CD4-positive, alpha-beta T cell treated with Interleukin-15 for 1 hour (primary cell): ENCODE data around the gene MMP1.

Source experiments
- DNase-seq: peaks from one replicate; pipeline ENCODE4 v3.0.0-alpha.2; 2020

MMP1 gene

DNA sequence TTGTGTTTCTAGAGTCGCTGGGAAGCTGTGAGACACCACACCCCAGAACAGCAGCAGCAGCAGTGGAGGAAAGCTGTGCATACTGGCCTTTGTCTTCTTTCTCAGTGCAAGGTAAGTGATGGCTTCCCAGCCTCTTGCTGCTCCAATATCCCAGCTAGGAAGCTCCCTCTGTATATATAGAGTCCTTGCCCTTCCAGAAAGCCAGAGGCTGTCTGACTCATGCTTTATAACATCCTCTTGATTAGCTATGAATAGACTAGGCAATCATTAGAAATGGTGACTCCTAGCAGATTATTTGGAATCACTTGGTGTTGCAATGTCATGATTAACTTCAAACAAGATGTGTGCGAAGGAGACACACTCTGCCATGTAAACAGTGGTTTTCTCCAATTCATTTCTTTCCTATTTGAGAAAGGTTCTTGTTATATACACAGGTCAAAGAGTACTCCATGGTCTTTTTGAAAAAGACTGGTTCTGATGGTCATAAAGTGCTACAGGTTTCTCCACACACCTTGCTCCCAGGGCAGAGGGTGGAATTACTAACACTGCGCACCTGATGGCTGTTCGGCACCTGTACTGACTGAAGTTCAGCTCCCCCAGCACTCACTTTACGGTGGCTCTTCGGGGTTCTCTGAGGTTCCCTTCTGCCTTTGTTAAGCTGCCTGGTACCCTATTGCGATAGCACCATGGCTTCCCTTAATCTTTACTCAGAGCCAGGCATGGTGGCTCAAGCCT is at the start of gene MMP1:
MMP1 (minus strand) TSS at position 149 of the 735 bp plus-strand sequence; CDS start at position 81, 68 bp downstream.
- no peak for DNase-seq

DNA sequence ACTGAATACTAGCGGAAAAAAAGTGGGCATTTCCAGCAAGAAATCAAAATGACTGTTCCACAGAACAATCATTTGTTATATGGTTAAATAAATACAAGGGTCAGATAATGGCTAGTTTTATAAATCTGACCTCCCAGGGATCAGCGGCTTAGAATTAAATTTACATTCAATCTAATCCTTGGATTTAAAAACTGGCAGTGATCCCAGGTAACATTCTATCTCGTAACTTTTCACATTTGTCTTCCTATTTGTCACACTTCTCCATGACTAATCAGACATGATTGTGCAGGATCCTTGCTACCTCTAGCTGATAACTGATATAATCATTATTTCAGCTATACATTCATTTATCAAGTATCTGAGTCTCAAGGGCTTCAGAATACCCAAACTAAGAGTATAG is 48.3 kb upstream of the MMP1 start:
- DNase-seq, result no peak

DNA sequence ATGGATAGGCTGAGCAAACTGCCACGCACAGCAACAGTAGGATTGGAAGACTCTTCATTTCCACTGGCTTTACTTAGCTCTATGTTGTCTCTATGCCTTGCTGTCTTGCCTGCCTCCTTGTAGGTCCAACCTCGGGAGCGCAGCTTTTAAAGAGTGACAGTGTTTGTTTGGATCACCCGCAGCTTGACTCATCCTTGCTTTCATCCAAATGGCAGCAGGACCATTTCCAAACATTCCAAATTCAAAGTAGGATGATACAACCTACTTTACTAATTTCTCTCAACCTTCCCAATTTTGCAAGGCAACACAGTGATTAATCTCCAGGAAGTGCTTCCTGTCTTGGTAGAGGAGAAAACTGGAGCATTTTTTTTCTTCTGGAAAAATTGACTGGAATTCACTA is 45.5 kb upstream of the MMP1 start, which contains the start of gene MMP3:
MMP3 (minus strand) TSS at position 121 of the 400 bp plus-strand sequence; CDS start at position 58, 63 bp downstream.
- no peak for DNase-seq

DNA sequence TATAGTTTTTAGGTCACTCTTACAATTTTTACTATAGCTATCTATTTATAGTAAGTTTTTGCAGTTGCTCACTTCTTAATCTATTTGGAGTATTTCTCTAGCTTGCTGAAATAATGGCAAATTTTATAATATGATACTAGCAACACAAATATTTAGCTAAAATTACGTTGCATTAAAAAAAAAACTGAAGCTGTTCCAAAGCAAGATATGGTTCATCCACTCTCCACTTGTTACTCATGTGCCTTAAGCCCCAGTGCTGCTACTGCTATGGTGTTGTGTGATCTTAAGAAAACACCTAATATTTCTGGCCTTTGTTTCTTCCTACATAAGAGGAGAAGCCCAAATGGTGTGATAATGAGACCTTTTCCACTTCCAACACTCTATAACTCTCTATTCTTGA is 45.0 kb upstream of the MMP1 start:
- DNase-seq, result no peak

DNA sequence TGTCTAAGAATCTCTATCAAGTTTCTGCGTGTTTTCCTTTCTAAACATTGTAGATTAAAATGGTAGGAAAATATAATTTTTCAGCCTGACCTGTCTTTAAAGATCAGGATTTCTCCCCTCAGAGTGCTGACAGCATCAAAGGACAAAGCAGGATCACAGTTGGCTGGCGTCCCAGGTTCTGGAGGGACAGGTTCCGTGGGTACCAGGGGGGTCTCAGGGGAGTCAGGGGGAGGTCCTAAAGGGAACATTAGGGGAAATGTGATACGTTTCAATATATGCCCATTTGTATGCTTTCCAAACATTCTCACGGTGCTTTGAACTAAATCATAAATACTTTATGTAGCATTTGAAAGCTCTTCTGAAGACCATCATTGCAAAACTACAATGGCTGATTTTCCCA is 42.1 kb upstream of the MMP1 start:
- no peak for DNase-seq

DNA sequence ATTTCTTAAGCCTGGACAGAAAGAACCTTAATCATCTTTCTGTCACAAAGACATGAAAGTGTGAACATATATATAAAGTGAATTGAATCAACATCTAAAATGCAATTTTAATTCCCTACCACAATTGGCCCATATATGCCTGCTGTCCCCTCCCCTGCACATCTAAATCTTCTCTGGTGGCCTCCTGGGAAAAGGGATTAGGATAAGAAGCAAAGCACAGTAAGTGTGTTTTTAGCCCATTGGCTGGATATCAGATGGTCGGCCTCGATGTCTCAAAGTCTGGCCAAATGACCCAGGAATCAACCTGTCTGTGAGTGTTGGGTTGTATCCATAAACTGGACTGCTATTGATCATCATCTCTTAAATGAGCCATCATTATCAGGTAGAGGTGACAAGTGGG is 39.7 kb upstream of the MMP1 start:
- no peak for DNase-seq

- no peak for DNase-seq
These were observed 39.2 kb upstream of the MMP1 start for GRCh38 chr11:102837156-102837555.

DNA sequence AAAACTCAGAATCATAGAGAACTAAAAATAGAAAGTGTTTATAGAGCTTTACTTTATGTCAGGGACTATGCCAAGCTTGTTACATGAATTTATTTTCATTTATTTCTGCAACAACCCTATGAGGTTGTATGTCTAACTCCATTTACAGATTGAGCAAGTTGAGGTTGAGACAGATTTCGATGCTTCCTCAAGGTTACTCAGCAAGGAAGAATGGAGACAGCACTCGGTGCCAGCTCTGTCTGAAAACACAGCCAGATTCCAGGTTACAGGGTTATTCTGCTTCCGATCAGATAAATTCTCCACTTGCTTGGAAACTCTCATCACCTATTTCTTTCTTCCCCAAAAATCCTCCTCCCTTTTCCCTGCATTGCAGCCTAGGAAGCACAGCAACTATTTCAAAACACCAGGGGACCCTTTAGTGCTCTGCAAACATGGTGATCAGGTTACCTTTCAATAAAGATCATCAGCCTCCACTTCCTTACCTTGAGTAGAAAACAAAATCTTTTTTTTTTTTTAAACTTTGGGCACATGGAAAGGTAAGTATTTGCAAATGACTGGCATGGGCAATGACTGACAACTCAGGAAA is 38.4 kb upstream of the MMP1 start:
- no peak for DNase-seq

DNA sequence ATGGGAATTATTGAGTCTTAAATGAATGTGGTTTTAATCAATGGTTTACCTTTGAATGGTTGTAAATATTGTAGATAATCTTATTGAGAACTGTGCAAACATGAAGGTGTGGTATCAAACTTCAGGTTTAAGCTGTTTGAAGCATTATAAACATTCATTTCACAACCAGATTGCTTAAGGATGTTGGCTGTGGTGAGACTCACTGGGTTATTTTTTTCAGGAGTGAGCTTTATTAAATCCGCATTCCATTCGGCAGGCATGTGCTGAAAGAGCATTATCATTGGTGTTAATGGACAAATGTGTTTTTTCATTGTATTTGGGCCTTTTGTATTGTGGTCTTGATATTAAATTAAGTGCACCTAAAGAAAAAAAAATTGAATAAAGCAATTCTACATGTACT is 35.8 kb upstream of the MMP1 start:
- DNase-seq, result no peak

DNA sequence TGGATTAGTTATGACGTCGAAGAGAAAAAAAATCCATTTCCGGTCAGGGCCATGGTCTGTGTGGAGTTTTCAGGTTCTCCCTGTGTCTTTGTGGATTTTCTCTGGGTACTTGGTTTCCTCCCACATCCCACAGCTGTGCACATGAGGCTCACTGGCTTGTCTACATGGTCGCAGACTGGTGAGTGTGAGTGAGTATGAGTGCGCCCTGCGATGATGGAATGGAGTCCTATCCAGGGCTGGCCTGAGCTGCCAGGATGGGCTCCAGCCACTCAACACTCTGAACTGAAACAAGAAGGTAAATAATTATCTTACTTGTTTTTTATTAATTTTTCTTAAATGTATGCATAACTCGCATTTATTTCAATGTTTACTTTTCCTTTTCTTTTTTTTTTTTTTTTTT is 34.7 kb upstream of the MMP1 start:
- no peak for DNase-seq

DNA sequence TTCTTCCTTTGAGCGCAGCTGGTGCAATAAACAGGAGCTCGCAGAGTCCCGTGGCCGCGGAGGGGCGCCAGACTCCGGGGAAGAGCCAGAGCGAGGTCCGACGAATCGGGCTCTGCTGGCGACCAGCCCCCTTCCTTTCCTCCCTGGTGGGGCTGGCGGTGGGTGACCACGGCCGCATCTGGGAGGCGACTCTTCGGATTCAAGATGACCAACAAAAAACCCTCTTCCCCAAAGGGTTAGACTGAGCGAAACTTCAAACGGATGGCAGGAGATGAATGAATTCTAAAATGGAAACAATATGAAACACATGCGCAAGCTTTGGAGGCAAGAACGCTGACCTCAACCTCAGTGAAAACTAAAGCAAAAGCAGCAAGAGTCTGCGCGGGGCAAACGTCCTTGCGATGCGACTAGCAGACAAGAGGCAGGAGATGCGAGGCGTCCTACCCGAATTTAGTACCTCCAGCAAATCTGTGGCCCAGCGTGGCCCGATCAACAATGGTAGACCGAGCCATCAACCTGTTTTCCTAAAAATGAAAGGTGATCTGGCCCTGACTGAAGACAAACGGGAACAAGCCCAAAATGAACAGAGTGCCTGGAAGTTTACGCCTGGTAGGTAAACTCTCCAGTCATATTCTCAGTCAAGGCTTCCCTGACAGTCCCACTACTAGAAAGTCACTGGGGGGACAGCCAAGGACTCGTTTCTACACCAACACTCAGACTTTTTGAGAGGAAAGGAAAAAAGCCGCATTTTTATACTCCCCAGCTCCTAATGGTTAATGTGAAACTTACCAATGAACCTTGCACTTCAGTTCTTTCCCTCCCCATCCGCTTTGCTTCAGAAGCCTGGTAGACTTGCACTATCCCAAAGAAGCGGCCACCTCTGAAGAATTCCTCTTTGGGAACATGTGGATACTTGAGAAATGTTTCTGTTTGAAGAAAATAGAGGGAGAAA is 33.8 kb upstream of the MMP1 start:
- no peak for DNase-seq

DNA sequence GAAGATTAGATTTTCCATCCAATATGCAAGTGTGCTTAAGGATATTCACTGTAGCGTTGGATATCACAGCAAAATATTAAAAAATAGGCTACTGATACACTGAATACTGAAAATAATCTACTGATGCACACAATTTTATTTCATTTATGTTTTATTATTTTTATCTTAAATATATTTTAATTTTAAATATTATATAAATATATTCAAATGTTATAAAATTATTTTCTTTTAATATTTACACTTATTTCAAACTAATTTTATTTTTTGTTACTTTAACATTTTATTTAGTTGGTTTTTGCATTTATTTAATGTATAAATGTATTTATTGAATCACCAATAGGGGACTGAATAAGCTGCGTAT is 33.1 kb upstream of the MMP1 start:
- no peak for DNase-seq

GRCh38 chr11:102830001-102830727 is 32.2 kb upstream of the MMP1 start:
- DNase-seq, result no peak

DNA sequence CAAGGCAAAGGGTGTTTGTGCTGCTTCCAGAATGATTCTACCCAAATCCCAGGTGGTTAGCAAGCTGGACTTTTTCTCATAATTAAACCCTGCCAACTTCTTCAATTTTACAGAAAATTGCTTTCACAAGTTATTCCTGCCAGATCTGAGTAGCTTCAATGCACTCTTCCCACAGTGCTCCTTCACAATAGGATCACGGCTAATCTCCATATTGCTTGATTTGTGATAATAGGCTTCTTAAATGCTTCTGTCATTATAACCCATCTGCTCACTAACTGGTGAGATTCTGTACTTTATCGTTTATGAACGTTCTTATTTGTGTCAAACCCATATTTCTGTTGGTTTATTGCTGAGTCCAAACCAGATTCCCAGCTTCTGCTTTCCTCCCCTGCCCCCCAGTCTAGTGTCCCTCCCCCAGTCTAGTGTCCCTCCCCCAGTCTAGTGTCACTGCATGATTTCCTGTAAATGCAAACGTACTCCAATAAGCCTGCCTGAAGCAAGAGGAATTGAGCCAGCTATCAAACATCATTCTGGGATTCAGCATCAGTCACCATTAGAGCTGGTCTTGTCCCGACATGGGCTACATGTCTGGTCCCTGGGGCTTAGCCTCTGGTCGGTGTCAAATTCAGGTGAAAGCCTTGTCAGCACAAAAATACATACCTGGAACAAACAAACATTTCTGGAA is 31.5 kb upstream of the MMP1 start:
- DNase-seq, result no peak

DNA sequence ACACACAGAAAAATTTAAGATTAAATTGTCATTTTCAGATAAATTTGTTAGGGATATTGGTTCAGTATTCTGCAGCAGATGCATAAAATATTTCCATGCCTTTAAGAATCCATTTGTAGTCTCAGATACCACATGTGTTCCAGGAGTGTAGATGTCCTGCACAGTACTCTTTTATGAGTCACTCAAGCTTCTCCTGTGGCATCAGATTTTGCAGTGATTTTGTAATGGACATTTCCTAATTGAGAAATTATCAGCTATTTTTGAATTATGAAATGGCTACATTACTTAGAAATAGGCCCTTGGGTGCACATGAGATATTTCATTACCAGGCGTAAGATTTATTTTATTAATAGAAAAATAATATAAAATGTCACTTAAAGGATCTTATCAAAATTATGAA is 26.6 kb upstream of the MMP1 start:
- no peak for DNase-seq

- DNase-seq, result no peak
These were observed 21.5 kb upstream of the MMP1 start for GRCh38 chr11:102819491-102819890.

- DNase-seq, result no peak
These were observed 15.5 kb upstream of the MMP1 start for GRCh38 chr11:102813484-102813883.

- DNase-seq, result no peak
These were observed 14.2 kb upstream of the MMP1 start for GRCh38 chr11:102812188-102812587.

DNA sequence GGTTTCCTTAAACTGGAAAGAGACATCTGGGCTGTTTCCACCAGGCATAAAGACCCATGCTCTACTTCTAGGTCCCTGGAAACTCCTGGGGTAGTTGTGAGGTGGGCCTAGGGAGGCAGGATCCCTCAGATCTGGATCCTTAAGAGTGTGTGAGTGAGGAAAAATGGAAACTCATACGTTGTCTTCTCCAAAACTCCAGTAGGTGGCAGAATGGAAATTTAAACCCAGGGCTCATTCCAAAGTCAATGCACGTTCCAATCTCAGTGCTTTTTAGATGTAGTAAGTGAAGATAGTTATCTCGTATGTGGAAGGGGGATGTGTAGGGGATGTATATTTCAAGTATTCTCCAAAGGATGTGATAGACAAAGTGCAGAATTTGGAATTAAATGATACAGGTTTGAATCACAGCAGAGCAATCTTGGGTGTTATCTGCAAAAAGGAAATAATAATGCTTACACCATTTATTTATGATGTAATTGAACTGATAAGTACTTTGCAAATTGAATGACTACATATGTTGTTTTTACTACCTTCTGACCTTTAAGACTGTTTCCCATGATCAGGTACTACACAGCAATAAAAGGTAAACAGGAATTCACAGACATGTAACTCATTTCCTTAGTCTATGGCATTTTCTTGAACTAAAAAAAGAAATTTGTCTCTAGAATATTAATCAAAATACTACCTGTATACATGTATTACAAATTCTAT is 13.1 kb upstream of the MMP1 start:
- no peak for DNase-seq

DNA sequence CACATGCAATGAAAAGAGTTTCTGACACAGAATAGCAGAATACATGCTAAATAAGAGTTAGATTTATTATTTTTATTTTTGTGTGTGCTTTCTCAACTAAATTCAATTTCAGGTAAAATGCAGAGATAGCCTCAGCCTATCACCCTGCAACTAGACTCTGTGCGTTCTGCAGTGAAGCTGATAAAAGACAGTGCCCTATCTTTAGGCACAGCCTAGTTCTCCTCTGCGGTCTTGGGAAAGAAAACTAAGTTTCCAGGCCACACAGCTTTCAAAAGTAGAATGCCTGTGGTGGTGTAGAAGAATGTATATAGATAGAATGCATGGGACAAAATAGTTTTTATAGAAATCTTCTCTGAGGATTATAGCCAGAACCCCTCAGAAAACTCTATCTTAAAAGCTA is 12.0 kb upstream of the MMP1 start:
- no peak for DNase-seq

- DNase-seq, result no peak
These were observed 10.0 kb upstream of the MMP1 start for GRCh38 chr11:102807921-102808320.

GRCh38 chr11:102806296-102806695 is 8.3 kb upstream of the MMP1 start:
- no peak for DNase-seq
